ENCODE results near the gene BMP2K. TPM values are rescaled to one million over a fixed set of nuclear protein-coding genes. Genes with fewer than 3 reads are reported as not detected.

The BMP2K gene
- total RNA-seq: 92.9 TPM

GRCh38 chr4:78776079-78776728 lies at the start of gene BMP2K:
Gene BMP2K, plus strand, starts transcription at chr4:78776350. Its CDS starts 194 bp downstream, at chr4:78776544.
- DNase-seq (ENCODE audit: low spot score) (peak; percentile 88), ATAC-seq (peak; percentile 78)
- intact Hi-C loops (cut with DNase I): no loop called here

- intact Hi-C loops (cut with DNase I): no loop called here
- ATAC-seq (no peak), DNase-seq (ENCODE audit: low spot score) (no peak)
These were observed 49.6 kb upstream of the BMP2K start for GRCh38 chr4:78726546-78726945.

DNA sequence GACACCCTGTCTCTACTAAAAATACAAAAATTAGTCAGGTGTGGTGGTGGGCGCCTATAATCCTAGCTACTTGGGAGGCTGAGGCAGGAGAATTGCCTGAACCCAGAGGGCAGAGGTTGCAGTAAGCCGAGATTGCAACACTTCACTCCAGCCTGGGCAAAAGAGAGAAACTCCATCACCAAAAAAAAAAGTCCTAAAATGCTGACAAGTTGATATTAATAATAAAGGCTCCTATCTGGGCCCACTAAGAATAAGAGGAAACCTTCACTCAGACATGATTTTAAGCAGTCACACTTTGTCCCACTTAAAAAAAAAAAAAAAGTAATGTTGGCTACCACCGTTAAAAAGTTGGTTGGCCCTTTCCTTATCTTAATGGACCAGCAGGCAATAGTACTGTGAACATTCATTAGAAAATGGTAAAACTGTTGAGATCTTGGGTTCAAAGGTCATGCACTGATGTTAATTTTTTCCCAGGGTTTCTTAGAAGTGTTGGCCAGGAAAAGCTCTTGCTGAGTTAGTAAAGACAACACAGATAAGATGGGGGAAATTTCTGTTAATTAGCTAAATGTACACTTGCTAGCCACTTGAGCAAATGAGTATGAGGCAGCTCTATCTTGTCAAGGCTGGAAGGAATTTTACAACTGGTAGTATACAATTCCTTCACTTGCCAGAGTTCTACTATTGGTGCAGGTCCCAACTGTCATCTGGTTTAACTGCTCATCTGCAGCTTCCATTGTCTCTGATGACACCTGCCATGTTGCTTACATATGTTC lies 43.6 kb upstream of the BMP2K start:
- no peak for ATAC-seq
- DNase-seq (ENCODE audit: low spot score): no peak
- intact Hi-C loops (cut with DNase I): no loop called here

- ATAC-seq (no peak), DNase-seq (ENCODE audit: low spot score) (no peak)
- intact Hi-C loops (cut with DNase I): no loop called here
These were observed 41.5 kb upstream of the BMP2K start for GRCh38 chr4:78734441-78735162.

DNA sequence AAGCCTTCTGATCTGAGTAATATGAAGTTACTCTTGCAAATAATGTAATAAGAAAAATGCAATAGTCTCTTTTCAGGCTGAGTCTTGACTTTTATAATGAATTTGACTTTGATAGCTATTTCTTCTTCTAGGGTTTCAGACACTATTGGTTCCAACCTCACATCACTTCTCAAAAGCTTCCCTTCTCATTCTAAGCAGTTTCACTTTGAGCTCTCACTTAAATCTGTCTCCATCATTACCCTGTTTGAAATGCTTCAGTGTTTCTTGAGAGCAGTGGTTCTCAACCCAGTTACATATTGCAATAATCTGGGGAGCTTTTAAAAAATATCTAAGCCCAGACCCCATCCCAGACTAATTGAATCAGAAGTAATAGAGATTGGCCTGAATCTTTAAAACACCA lies 40.5 kb upstream of the BMP2K start:
- ATAC-seq (no peak), DNase-seq (ENCODE audit: low spot score) (no peak)
- intact Hi-C loops (cut with DNase I): no loop called here

GRCh38 chr4:78737035-78737434 lies 39.1 kb upstream of the BMP2K start:
- DNase-seq (ENCODE audit: low spot score) (no peak), ATAC-seq (no peak)
- intact Hi-C loops (cut with DNase I): no loop called here

DNA sequence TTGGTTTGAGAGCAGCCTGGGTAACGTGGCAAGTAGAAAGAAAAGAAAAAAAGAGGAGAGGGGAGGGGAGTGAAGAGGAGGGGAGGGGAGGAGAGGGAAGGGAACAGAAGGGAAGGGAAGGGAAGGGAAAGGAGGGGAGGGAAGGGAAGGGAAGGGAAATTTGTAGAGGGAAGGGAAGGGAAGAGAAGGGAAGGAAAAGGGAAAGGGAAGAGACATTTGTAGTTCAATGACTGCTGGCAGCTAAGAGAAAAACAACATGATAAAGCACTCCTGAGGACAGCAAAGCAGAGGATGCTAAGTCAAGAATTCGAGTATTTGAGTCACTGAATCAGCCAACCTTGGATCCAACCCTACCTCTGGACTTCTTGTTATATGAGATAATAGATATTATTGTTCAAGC lies 38.2 kb upstream of the BMP2K start:
- ATAC-seq: no peak
- intact Hi-C loops (cut with DNase I): no loop called here

DNA sequence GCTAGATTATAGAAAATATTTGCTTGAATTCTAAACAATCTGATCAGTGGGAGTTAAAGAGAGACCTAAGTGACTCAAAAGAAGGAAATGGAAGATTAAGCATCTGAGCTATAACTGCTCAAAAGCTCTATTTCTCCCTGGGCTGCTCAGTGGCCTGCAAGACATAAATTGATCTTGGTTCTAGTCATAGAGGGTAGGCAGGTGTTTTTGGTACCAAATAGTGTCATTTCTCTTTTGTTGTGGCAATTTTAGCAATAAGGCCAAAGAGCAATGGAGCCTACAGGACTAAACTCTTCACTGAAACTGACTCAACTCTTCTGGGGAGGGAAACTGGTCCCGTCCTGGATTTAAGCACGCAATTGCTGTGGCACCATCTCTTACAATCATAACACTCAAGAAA lies 33.9 kb upstream of the BMP2K start:
- DNase-seq (ENCODE audit: low spot score) (no peak), ATAC-seq (no peak)
- intact Hi-C loops (cut with DNase I): no loop called here

More for the DNA sequence above, 38.2 kb upstream of the BMP2K start:
- no peak for DNase-seq (ENCODE audit: low spot score)

DNA sequence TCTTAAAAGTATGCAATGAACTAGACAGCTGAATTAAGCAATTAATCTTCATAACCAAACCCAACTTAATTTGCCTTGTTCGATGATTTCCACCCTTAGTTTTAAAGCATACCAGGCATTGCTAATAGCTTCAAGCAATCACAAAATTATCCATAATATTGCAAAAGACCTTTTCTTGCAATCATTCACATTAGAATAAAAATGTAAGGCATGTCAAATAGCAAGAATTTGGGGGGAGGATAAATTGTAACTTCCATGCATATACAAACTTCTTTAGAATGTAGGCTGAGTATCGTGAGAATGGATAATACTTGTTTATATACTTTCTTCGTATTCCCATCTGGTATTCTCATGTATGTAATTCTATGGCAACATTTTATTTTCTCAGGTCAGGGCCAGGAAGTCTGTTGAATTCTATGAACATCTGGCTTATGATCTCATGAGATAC lies 28.7 kb upstream of the BMP2K start:
- DNase-seq (ENCODE audit: low spot score) (no peak), ATAC-seq (no peak)
- intact Hi-C loops (cut with DNase I): no loop called here

DNA sequence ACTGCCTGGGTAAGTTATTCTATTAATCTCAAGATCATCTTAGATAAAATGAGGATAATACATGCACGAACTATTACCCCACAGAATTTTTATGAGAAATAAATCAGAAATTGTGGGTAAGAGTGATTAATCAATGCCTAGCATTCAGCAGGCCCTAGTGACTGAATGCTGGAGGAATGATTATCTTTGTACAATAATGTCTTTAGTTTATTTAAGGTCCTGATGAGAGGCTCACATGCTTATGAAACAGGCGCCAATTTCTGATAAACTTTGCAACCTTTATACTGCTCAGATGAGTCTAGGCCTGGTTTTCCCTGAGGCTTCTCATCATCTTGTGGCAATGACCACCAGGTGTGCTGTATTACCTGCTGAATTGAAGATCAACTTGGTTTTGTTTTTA lies 27.8 kb upstream of the BMP2K start:
- ATAC-seq (no peak), DNase-seq (ENCODE audit: low spot score) (no peak)
- intact Hi-C loops (cut with DNase I): no loop called here

DNA sequence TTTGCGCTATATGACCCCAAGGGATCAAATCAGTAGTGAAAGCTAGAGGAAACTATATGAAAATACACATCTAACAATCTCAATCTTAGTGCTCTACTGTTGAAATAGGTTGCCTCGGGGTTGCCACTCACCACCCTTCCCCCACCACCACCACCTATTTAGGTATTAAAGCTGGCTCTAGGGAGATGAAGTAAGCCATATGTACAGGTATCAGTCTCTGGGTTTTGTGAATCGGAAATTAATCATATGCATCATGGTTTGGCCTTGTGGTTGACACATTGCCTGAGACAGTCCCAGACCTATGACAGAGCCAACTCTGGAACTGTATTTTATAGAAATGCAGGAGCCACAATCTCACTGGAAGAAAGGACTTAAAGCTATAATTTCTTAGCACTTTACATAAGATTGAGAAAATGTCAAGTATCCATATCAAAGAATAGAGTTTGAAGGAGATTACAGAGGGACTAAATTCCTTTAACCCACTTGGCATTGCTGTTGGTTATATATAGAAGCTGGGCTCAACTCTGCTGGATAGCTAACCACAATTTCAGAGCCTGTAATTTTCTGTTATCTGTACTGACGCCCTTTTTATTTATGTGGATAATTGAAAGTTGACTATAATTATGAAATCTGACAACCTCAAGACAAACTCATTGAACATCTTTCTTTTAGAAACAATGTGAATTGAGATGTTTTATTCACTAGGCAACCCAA lies 26.7 kb upstream of the BMP2K start:
- no peak for ATAC-seq
- no peak for DNase-seq (ENCODE audit: low spot score)
- intact Hi-C loops (cut with DNase I): no loop called here

DNA sequence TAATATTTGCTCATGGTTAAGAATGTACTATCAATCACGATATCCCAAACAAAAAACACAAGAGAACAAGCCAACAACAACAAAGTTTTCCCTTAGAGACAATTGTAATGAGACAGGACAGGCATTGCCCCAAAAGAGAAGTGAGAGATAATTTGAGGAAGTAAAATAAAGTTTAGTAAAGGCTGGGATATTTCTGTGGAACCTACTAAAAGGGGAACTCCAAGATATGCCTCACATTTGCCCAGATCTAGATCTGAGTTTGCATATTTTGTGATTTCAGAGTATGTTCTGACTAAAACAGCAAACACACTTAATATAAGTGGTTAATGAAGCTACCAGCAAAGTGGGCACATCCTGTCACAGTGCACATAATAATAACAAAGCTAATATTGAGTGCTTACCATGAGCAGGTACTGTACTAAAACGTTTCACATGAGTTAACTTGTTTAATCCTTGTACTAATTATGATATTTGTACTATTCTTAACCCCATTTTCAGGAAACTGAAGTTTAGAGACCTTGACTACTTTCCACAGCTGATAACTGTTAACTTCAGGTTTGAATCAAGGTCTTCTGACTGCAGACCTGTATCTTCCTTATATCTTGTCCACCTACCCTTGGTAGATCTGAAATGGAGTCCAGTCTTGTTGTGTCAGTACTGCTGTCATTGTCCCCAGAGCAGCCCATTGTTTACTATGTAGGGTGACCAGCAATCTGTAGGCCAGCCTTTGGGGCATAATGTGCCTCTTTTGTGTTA lies 26.0 kb upstream of the BMP2K start:
- intact Hi-C loops (cut with DNase I): no loop called here
- ATAC-seq (peak; percentile 63), DNase-seq (ENCODE audit: low spot score) (no peak)

GRCh38 chr4:78753091-78753490 lies 23.1 kb upstream of the BMP2K start:
- intact Hi-C loops (cut with DNase I): no loop called here
- ATAC-seq (no peak), DNase-seq (ENCODE audit: low spot score) (no peak)

- ATAC-seq (no peak), DNase-seq (ENCODE audit: low spot score) (no peak)
- intact Hi-C loops (cut with DNase I): no loop called here
These were observed 21.3 kb upstream of the BMP2K start for GRCh38 chr4:78754872-78755271.

GRCh38 chr4:78756137-78756536 lies 20.0 kb upstream of the BMP2K start:
- no peak for DNase-seq (ENCODE audit: low spot score)

DNA sequence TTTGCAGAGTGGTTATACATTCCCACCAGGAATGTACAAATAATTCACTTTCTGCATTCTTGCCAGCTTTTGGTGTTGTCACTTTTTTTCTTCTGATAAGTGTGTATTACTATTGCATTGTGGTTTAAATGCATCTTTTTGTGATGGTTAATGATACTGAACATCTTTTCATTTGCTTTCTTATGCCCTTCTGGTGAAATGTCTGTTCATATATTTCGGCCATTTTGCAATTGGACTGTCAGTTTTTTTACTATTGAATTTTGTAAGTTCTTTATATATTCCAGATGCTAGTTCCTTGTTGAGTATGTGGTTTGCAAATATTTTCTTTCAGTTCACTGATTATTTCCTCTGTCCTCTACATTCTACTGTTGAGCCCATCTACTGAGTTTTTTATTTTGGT lies 19.4 kb upstream of the BMP2K start:
- no peak for DNase-seq (ENCODE audit: low spot score)
- no peak for ATAC-seq
- intact Hi-C loops (cut with DNase I): no loop called here

More at GRCh38 chr4:78756137-78756536, 20.0 kb upstream of the BMP2K start:
- intact Hi-C loops (cut with DNase I): no loop called here
- no peak for ATAC-seq

- no peak for DNase-seq (ENCODE audit: low spot score)
- no peak for ATAC-seq
- intact Hi-C loops (cut with DNase I): no loop called here
These were observed 18.6 kb upstream of the BMP2K start for GRCh38 chr4:78757574-78757973.

DNA sequence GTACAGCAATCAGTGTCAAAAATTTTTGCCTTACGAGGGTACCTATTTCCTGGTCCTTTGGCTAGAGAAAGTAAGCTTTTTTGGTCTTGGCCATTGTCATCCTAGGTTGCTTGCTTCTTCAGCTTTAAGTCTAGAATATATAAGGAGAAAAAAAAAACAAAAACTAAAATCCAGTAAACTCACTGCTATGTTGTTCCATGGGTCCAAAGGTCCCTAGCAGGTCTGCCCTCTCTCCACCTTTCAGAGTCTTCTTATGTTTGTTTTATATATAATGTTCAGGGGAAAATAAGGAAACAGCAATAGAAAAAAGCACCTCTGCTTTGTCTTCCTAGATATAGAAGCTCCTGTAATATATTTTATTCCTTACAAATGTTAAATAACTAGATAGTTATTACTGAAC lies 18.1 kb upstream of the BMP2K start:
- intact Hi-C loops (cut with DNase I): no loop called here
- ATAC-seq (no peak), DNase-seq (ENCODE audit: low spot score) (no peak)

GRCh38 chr4:78762529-78762928 lies 13.6 kb upstream of the BMP2K start:
- no peak for ATAC-seq
- no peak for DNase-seq (ENCODE audit: low spot score)
- intact Hi-C loops (cut with DNase I): no loop called here

All from sciatic nerve (tissue), 2 donors.